ENCODE measurements around the gene PXT1. TPM values are rescaled to one million over a fixed set of nuclear protein-coding genes. Genes with fewer than 3 reads are reported as not detected.

Gene PXT1
- total RNA-seq, 1 experiment from 2014 or later: not detected

DNA sequence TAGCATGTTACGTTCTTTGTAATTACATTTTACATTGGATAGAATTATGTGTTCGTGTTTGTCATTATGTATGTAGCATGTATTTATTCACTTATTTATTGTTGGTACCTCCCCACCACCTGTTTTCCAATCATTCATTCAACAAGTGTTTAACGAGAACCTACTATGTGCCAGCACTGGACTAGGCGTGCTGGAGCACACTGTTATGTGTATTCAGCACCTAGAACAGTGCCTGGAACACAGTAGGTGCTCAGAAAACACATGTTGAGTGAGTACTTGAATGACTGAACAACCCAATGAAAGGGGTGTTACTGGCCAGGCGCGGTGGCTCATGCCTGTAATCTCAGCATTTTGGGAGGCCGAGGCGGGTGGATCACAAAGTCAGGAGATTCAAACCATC lies 66.5 kb downstream of the PXT1 start:
- DNase-seq: no peak
- Histone ChIP-seq H3K9me2 (replicated peaks; ENCODE audit: insufficient read depth, low read length) (no peaks in the 10 kb centered on the region), H3K9ac (ENCODE audit: low read length) (no peak overlapping the region), H3K4me1 (ENCODE audit: low read length) (0 out of 2 replicates have a peak, but pooled peaks cover 2% of the 10 kb centered on the region), H3K27me3 (ENCODE audit: low read length) (no peaks in the 10 kb centered on the region), H3K27ac (ENCODE audit: low read length) (no peak overlapping the region), H3K4me2 (ENCODE audit: low read depth, low read length, poor library complexity, severe bottlenecking) (no peak overlapping the region), H3K36me3 (ENCODE audit: insufficient read depth, low read length) (no peaks in the 10 kb centered on the region), H3K4me3 (ENCODE audit: low read length) (no peak overlapping the region), H4K20me1 (ENCODE audit: insufficient read depth, low read depth, low read length) (no peaks in the 10 kb centered on the region), H3K9me3 (ENCODE audit: low read length) (no peaks in the 10 kb centered on the region), H2AFZ (ENCODE audit: low read length) (no peak overlapping the region), H3K79me2 (ENCODE audit: low read length) (no peaks in the 10 kb centered on the region)

DNA sequence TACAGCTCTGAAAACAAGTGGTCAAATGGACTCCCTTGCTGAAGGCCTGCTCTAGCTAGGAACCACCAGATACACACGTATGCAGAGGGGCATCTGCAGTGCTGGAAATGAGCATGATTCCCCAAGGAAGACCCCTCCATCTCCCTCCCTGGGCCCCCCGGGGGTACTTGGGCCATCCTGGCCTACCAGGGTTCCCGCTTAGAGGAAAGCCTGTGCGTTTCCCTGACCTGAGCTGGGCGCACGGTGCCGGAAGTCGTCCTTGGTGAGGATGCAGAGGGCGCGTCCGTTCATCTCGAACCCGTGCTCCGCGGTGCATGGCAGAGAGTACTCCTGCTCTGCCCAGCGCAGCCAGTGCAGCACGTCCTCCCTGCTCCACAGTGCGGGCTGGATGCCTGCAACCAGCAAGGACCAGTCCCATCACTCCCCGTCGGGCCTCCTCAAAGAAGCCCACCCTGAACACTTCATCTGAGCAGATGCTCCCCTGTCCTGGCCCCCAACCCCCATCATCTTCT lies 67.0 kb downstream of the PXT1 start:
- Histone ChIP-seq H3K27me3 (ENCODE audit: low read length) (no peaks in the 10 kb centered on the region), H3K36me3 (ENCODE audit: insufficient read depth, low read length) (no peaks in the 10 kb centered on the region), H3K9me2 (replicated peaks; ENCODE audit: insufficient read depth, low read length) (no peaks in the 10 kb centered on the region), H3K9ac (ENCODE audit: low read length) (no peak overlapping the region), H2AFZ (ENCODE audit: low read length) (no peak overlapping the region), H3K9me3 (ENCODE audit: low read length) (no peaks in the 10 kb centered on the region), H4K20me1 (ENCODE audit: insufficient read depth, low read depth, low read length) (no peaks in the 10 kb centered on the region), H3K4me1 (ENCODE audit: low read length) (0 out of 2 replicates have a peak, but pooled peaks cover 2% of the 10 kb centered on the region), H3K27ac (ENCODE audit: low read length) (no peak overlapping the region), H3K4me3 (ENCODE audit: low read length) (no peak overlapping the region), H3K4me2 (ENCODE audit: low read depth, low read length, poor library complexity, severe bottlenecking) (no peak overlapping the region), H3K79me2 (ENCODE audit: low read length) (no peaks in the 10 kb centered on the region)
- no peak for DNase-seq

DNA sequence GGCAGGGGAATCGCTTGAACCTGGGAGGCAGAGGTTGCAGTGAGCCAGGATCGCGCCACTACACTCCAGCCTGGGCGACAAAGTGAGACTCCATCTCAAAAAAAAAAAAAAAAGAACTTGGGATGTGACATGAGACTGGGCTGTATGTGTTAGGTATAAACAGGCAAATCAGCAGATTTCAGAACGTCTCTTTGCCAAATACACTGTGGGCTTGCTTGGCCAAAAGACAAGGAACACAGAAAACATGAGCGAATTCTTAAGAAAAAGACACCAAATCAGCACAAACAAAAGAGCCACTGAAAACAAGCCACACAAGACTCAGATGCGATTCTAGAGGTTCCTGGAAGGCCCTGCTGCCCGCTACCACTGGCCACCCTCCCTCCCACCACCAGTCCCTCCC lies 67.7 kb downstream of the PXT1 start:
- no peak overlapping the region for H3K9ac ChIP-seq (ENCODE audit: low read length)
- no peak overlapping the region for H3K4me3 ChIP-seq (ENCODE audit: low read length)
- H3K27me3 ChIP-seq (ENCODE audit: low read length): no peaks in the 10 kb centered on the region

DNA sequence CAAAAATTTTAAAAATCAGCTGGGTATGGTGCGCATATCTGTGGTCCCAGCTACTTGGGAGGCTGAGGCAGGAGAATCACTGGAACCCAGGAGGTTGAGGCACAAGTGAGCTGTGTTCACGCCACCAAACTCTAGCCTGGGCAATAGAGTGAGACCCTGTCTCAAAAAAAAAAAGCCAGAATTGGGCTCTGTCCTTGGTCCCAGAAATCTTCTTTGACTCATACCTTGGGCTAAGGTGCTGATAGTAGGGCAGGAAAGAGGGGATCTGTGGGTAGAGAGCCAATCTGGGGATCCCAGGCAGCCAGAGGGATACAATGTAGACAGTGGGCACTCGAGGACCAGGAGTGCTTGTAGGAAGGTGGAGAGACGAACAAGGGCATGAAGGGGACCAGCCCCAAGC lies 68.5 kb downstream of the PXT1 start:
- Histone ChIP-seq H3K4me2 (ENCODE audit: low read depth, low read length, poor library complexity, severe bottlenecking) (no peak overlapping the region), H3K9ac (ENCODE audit: low read length) (no peak overlapping the region), H3K27me3 (ENCODE audit: low read length) (no peaks in the 10 kb centered on the region), H3K9me2 (replicated peaks; ENCODE audit: insufficient read depth, low read length) (no peaks in the 10 kb centered on the region), H3K4me1 (ENCODE audit: low read length) (0 out of 2 replicates have a peak, but pooled peaks cover 2% of the 10 kb centered on the region), H3K79me2 (ENCODE audit: low read length) (no peaks in the 10 kb centered on the region), H3K4me3 (ENCODE audit: low read length) (no peak overlapping the region), H3K27ac (ENCODE audit: low read length) (no peak overlapping the region), H4K20me1 (ENCODE audit: insufficient read depth, low read depth, low read length) (no peaks in the 10 kb centered on the region), H3K9me3 (ENCODE audit: low read length) (no peaks in the 10 kb centered on the region), H3K36me3 (ENCODE audit: insufficient read depth, low read length) (no peaks in the 10 kb centered on the region), H2AFZ (ENCODE audit: low read length) (no peak overlapping the region)
- DNase-seq: no peak

More for the DNA sequence above, 67.7 kb downstream of the PXT1 start:
- Histone ChIP-seq H3K9me2 (replicated peaks; ENCODE audit: insufficient read depth, low read length) (no peaks in the 10 kb centered on the region), H3K27ac (ENCODE audit: low read length) (no peak overlapping the region), H4K20me1 (ENCODE audit: insufficient read depth, low read depth, low read length) (no peaks in the 10 kb centered on the region), H2AFZ (ENCODE audit: low read length) (no peak overlapping the region), H3K36me3 (ENCODE audit: insufficient read depth, low read length) (no peaks in the 10 kb centered on the region), H3K79me2 (ENCODE audit: low read length) (no peaks in the 10 kb centered on the region), H3K4me1 (ENCODE audit: low read length) (0 out of 2 replicates have a peak, but pooled peaks cover 2% of the 10 kb centered on the region), H3K9me3 (ENCODE audit: low read length) (no peaks in the 10 kb centered on the region), H3K4me2 (ENCODE audit: low read depth, low read length, poor library complexity, severe bottlenecking) (no peak overlapping the region)
- no peak for DNase-seq

DNA sequence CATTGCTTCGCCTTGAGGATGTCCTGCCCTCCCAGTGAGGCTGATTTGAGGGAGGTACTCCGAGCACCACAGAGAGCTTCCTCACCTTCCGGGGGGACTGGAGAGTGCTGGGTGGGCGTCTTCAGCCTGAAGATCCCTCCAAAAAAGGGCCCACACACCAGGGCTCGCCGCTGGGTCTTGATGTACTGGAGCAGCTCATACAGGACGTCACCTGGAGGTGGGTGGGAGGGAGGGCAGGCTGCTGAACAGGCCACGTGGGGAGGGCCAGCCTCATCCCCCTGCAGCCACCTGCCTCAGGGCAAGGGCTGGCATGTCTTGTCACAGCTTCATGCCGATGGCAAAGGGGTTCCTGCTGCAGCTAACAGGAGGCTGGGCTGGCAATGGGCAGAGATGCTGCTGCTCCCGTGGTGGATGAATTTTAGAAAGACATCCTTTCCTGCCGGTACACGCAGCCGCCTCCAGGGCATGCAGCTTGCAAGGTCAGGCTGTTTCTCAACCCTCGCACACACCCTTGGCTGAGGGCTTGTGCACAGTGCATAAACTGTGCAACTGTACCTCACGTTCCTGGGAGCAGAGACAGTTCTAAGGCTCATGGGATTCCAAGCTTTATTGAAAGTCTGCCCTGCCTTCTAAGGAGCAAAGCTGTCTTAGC lies 69.2 kb downstream of the PXT1 start:
- H3K9me3 ChIP-seq (ENCODE audit: low read length): no peaks in the 10 kb centered on the region
- no peaks in the 10 kb centered on the region for H3K79me2 ChIP-seq (ENCODE audit: low read length)
- no peaks in the 10 kb centered on the region for H3K27me3 ChIP-seq (ENCODE audit: low read length)
- H3K36me3 ChIP-seq (ENCODE audit: insufficient read depth, low read length): no peaks in the 10 kb centered on the region
- DNase-seq: no peak
- H3K4me1 ChIP-seq (ENCODE audit: low read length): 0 out of 2 replicates have a peak, but pooled peaks cover 2% of the 10 kb centered on the region
- no peak overlapping the region for H3K4me2 ChIP-seq (ENCODE audit: low read depth, low read length, poor library complexity, severe bottlenecking)
- no peak overlapping the region for H3K4me3 ChIP-seq (ENCODE audit: low read length)
- no peak overlapping the region for H2AFZ ChIP-seq (ENCODE audit: low read length)
- H3K9ac ChIP-seq (ENCODE audit: low read length): no peak overlapping the region
- H4K20me1 ChIP-seq (ENCODE audit: insufficient read depth, low read depth, low read length): no peaks in the 10 kb centered on the region
- H3K27ac ChIP-seq (ENCODE audit: low read length): no peak overlapping the region
- H3K9me2 ChIP-seq (replicated peaks; ENCODE audit: insufficient read depth, low read length): no peaks in the 10 kb centered on the region

DNA sequence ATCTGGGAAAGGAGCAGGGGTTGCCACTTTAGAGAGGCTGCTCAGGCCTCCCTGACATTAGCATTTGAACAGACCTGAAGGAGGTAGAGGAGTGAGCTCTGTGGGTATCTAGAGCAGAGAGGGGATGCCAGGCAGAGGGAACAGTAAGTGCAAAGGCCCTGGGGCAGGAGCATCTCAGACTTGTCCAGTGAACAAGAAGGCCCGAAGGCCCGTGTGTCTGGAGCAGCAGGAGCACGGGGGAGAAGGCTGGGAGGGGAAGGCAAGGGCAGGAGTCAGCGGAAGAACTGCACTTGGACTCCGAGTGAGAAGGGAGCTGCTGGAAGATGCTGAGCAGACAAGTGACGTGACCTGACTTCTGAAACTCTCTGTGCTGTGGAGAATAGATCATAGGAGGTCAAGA lies 70.6 kb downstream of the PXT1 start:
- no peaks in the 10 kb centered on the region for H3K4me1 ChIP-seq (ENCODE audit: low read length)
- no peak overlapping the region for H3K4me2 ChIP-seq (ENCODE audit: low read depth, low read length, poor library complexity, severe bottlenecking)
- H3K36me3 ChIP-seq (ENCODE audit: insufficient read depth, low read length): no peaks in the 10 kb centered on the region
- DNase-seq: no peak
- no peaks in the 10 kb centered on the region for H3K79me2 ChIP-seq (ENCODE audit: low read length)
- no peak overlapping the region for H3K4me3 ChIP-seq (ENCODE audit: low read length)
- no peak overlapping the region for H3K9ac ChIP-seq (ENCODE audit: low read length)
- no peaks in the 10 kb centered on the region for H3K27me3 ChIP-seq (ENCODE audit: low read length)
- no peaks in the 10 kb centered on the region for H3K9me2 ChIP-seq (replicated peaks; ENCODE audit: insufficient read depth, low read length)
- H2AFZ ChIP-seq (ENCODE audit: low read length): no peak overlapping the region
- no peaks in the 10 kb centered on the region for H4K20me1 ChIP-seq (ENCODE audit: insufficient read depth, low read depth, low read length)
- no peaks in the 10 kb centered on the region for H3K9me3 ChIP-seq (ENCODE audit: low read length)
- no peak overlapping the region for H3K27ac ChIP-seq (ENCODE audit: low read length)

DNA sequence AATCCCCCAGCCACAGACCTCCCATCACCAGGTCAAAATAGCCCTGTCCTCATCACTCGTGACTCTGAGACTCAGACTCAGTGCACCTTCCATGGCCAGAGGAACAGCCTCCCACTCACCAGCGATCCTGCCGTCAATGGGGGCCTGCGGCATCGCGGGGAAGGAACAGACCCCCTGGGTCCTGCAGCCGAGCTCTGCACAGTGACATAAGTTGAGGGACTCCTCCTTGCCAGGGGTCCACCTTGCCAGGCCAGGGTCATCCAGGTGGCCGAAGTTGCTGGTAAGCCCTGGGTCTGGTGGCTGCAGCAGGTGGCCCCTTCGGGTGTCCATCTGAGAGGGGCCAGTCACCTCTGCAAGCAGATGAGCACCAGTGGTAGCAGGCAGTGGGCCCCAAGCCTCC lies 71.4 kb downstream of the PXT1 start:
- H3K9me3 ChIP-seq (ENCODE audit: low read length): no peaks in the 10 kb centered on the region

DNA sequence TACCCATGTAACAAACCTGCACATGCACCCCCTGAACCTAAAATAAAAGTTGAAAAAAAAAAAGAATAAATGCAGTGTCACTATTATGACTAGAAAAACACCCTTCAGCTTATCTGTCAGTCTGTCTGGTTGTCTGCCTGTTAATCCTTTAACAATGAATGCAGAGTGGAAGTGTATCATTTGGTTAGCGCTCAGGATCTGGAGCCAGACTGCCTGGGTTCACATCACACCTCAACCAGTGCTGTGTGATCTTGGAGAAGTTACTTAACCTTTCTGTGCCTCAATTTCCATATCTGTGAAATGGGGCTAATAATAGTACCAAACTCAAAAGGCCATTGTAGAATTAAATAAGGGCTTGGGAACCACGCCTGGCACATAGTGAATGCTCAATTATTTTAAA lies 72.0 kb downstream of the PXT1 start:
- Histone ChIP-seq H3K79me2 (ENCODE audit: low read length) (no peaks in the 10 kb centered on the region), H3K36me3 (ENCODE audit: insufficient read depth, low read length) (no peaks in the 10 kb centered on the region), H2AFZ (ENCODE audit: low read length) (no peak overlapping the region), H3K9me2 (replicated peaks; ENCODE audit: insufficient read depth, low read length) (no peaks in the 10 kb centered on the region), H3K9ac (ENCODE audit: low read length) (no peak overlapping the region), H3K4me1 (ENCODE audit: low read length) (no peaks in the 10 kb centered on the region), H3K9me3 (ENCODE audit: low read length) (no peaks in the 10 kb centered on the region), H3K4me2 (ENCODE audit: low read depth, low read length, poor library complexity, severe bottlenecking) (no peak overlapping the region), H3K27me3 (ENCODE audit: low read length) (no peaks in the 10 kb centered on the region), H3K27ac (ENCODE audit: low read length) (no peak overlapping the region), H3K4me3 (ENCODE audit: low read length) (no peak overlapping the region), H4K20me1 (ENCODE audit: insufficient read depth, low read depth, low read length) (no peaks in the 10 kb centered on the region)
- no peak for DNase-seq

More for the DNA sequence above, 71.4 kb downstream of the PXT1 start:
- H4K20me1 ChIP-seq (ENCODE audit: insufficient read depth, low read depth, low read length): no peaks in the 10 kb centered on the region
- no peaks in the 10 kb centered on the region for H3K27me3 ChIP-seq (ENCODE audit: low read length)
- H3K4me2 ChIP-seq (ENCODE audit: low read depth, low read length, poor library complexity, severe bottlenecking): no peak overlapping the region
- DNase-seq: no peak
- no peak overlapping the region for H3K27ac ChIP-seq (ENCODE audit: low read length)
- H3K4me1 ChIP-seq (ENCODE audit: low read length): no peaks in the 10 kb centered on the region
- H3K4me3 ChIP-seq (ENCODE audit: low read length): no peak overlapping the region
- H3K9me2 ChIP-seq (replicated peaks; ENCODE audit: insufficient read depth, low read length): no peaks in the 10 kb centered on the region
- no peaks in the 10 kb centered on the region for H3K36me3 ChIP-seq (ENCODE audit: insufficient read depth, low read length)
- H3K9ac ChIP-seq (ENCODE audit: low read length): no peak overlapping the region
- no peak overlapping the region for H2AFZ ChIP-seq (ENCODE audit: low read length)
- H3K79me2 ChIP-seq (ENCODE audit: low read length): no peaks in the 10 kb centered on the region

Measured in Karpas-422 (cell line).